GM10248 (cell line): Measurements from ENCODE around the gene GNPAT.

Experiments
- CTCF ChIA-PET: fragments of 300-600 bp; sonication (Branson Sonifier 250); formaldehyde crosslinking; extraction: SDS; loops from one replicate; lab custom pipeline; 2021; ENCODE audit warnings: antibody characterized with exemption; lab: Yijun Ruan, JAX
- POLR2A ChIA-PET: fragments of 350-650 bp; sonication (Branson Sonifier 250); formaldehyde crosslinking; extraction: SDS; loops from one replicate; lab custom pipeline; 2020; ENCODE audit warnings: antibody characterized with exemption; lab: Yijun Ruan, JAX
- DNase-seq: peaks from one replicate; pipeline ENCODE4 v3.0.0; 2012; ENCODE audit errors: extremely low spot score
- CTCF ChIP-seq: IDR thresholded peaks from 2 replicates; pipeline ENCODE4 v1.5.1; 2012; ENCODE audit warnings: mild to moderate bottlenecking, low read depth; ENCODE audit errors: extremely low read depth, missing control alignments, control extremely low read depth

GNPAT gene

DNA sequence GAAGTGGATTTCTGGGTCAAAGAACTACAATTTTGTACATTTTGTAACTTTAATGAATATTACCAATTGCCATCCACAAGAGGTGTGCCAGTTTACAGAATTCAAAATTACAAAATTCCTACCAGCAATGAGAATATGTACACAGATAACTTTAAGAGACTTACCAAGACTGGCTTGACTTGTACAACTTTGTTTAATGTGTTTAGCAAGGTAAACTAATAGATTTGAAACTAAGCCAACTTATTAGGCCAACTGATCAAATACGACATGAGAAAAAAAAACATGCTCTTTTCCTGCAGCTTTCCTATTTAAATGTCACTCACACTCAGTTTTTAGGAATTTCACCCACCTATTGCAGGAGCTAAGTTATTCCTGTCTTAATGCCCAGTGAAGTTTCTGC is 85.2 kb downstream of the GNPAT start:
- CTCF ChIA-PET: no interaction called here
- no peak for TF ChIP-seq CTCF
- DNase-seq: no peak
- POLR2A ChIA-PET: no interaction called here
